GM21529 (cell line): ENCODE data around the gene PCNX2.
A peak's percentile ranks its signal among the peaks of the same experiment; 100 is the strongest.

Experiments used
- ATAC-seq: cut with Tn5 transposase; IDR thresholded peaks from one replicate; pipeline ENCODE4 v1.9.1; 2021; ENCODE audit not compliant: unreplicated experiment

The PCNX2 gene, protein sequence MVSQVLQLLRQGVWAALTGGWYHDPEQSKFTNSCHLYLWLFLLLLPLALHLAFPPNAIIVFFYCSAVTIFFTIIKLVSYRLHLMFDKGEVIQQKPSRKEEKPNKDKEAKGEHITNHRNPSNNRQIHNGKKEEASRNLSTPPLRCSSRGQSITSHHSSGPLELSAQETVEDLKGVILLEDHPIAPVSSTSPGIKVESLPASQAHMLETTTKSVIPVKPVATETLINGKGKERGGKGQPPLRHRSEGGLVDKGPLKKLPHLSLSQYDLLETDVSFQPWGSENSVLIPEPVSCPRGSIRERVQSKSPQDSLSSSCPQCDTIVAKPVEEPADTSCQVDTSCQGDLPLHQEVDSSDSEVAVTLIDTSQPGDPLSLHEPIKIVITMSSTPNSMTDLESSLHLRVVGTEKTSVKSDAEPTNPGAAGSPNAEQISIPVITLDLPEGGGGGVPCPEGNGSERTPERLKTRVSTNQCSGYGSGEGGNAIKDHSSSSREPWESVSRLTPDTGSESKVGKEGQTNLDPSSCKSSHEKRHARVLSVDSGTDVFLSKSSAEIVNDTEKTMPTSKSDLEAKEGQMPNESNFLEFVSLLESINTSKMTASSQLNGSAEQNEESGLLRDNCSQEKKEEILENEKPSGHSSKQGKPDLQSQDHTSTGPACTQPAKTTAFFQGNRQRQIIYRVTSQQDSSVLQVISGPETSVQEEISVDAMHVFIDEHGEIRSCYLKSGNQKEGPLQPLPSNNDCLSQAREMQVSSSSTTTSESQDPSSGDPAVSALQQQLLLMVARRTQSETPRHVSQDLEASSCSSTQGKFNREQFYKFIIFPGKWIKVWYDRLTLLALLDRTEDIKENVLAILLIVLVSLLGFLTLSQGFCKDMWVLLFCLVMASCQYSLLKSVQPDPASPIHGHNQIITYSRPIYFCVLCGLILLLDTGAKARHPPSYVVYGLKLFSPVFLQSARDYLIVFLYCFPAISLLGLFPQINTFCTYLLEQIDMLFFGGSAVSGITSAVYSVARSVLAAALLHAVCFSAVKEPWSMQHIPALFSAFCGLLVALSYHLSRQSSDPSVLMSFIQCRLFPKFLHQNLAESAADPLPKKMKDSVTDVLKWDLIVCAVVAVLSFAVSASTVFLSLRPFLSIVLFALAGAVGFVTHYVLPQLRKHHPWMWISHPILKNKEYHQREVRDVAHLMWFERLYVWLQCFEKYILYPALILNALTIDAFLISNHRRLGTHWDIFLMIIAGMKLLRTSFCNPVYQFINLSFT (N-terminal part only)

DNA sequence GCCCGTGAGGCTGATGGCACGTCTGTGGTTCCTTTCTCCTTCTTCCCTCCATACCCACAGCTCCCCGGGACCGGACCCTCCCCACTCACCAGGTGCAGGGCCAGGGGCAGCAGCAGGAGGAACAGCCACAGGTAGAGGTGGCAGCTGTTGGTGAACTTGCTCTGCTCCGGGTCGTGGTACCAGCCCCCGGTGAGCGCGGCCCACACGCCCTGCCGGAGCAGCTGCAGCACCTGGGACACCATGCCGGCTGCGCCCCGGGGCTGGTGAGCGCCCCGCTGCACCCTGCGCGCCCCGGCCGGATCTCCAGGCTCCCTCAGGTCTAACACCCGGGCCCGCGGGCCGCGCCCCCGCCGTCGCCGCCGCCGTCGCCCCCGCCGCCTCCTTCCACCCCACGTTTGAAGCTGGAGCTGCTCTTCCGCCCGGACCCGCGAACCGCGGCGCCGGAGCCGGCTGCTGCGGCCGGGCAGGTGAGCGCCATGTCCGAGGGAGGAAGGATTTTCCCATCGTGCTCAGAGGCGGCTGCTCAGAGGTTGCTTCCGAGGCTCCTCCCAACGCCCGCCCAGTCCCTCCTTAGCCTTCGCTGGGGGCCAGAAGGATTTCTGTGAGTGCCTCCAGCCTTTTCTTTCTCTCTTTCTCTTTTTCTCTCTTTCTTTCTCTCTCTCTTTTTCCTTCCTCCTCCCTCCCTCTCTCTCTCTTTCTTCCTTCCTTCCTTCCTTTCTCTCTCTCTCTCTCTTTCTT lies at the start of gene PCNX2:
PCNX2 (minus strand) TSS at position 489 of the 738 bp plus-strand sequence; CDS start at position 242, 247 bp downstream.
- ATAC-seq, result peak; percentile 96

- no peak for ATAC-seq
These were observed 47.7 kb upstream of the PCNX2 start for GRCh38 chr1:233343262-233343661.

DNA sequence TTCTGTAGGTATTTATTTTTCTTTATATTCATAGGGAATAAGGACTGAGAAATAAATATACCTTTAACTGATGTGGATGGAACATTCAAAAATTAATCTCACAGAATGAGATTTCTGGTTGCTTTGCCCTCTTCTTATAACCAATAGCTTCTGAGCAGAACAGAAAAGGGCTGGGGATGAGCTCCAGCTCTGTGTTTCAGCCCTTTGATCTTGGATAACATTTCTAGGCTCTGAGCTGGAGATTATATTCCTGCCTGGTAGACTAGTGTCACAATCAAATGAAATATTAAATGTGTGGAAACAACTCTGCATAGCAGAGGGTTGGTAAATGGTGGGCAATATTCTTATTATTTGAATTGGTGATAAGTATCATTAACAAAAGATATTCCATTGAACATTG lies 46.6 kb upstream of the PCNX2 start:
- ATAC-seq, result no peak

GRCh38 chr1:233340966-233341516 lies 45.5 kb upstream of the PCNX2 start:
- ATAC-seq, result no peak

- ATAC-seq, result no peak
These were observed 44.6 kb upstream of the PCNX2 start for GRCh38 chr1:233340031-233340555.

- no peak for ATAC-seq
These were observed 42.6 kb upstream of the PCNX2 start for GRCh38 chr1:233338102-233338501.

GRCh38 chr1:233337505-233337904 lies 42.0 kb upstream of the PCNX2 start:
- no peak for ATAC-seq

GRCh38 chr1:233336554-233337456 lies 41.3 kb upstream of the PCNX2 start:
- no peak for ATAC-seq

- ATAC-seq, result no peak
These were observed 38.6 kb upstream of the PCNX2 start for GRCh38 chr1:233334092-233334491.

DNA sequence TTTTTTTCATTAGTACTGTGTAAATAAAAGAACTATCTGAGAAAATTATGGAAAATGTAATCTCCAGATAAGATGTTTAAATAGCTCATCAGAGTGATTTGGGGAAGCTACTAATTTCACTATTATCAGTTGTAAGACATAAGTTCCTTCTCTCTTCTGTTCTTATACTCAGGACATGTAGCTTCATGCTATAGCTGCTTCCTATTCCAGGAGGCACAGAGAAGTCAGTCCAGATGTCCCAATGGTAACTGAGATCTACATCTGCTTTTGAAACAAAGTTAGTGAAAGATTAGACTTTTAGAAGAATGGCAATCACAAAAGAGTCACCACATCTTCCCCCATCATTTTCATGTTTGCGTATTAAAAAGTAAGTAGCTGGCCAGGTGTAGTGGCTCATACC lies 37.6 kb upstream of the PCNX2 start:
- no peak for ATAC-seq

DNA sequence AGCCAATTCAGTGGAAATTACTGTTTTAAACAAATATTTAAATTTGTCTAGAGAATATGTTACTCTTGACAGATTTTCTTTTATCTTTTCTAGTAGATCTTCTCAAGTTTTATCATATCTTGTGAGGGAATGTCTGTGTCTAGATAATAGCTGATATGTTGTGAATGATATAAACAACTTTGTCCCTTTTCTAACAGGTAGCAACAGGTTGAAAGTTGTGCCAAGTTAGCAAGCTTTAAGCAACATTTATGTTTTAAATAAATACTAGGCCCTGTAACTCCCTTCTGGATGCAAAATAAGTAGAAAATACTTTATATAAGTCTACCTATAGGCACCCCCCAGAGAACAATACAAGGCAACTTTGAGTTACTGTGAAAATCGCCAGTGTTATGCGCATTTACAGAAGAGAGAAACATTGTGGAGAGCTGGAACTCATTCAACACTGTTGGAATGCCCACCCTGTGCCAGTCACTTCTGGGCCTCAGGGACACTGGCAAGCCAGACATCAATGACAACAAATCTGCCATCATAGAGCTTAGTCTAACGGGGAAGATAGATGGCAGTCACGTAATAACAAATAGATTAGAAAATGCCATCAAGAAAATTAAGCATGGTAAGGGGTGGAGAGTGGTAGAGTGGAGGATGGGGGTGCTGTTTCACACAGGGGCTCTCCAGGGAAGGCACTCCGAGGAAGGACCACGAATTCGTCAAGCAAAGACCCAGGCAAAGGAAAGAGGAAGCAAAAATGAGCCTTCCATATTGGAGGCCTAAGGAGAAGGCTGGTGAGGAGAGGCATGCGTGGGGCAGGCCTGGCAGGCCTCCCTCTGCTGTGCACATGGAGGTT lies 36.4 kb upstream of the PCNX2 start:
- ATAC-seq, result no peak

DNA sequence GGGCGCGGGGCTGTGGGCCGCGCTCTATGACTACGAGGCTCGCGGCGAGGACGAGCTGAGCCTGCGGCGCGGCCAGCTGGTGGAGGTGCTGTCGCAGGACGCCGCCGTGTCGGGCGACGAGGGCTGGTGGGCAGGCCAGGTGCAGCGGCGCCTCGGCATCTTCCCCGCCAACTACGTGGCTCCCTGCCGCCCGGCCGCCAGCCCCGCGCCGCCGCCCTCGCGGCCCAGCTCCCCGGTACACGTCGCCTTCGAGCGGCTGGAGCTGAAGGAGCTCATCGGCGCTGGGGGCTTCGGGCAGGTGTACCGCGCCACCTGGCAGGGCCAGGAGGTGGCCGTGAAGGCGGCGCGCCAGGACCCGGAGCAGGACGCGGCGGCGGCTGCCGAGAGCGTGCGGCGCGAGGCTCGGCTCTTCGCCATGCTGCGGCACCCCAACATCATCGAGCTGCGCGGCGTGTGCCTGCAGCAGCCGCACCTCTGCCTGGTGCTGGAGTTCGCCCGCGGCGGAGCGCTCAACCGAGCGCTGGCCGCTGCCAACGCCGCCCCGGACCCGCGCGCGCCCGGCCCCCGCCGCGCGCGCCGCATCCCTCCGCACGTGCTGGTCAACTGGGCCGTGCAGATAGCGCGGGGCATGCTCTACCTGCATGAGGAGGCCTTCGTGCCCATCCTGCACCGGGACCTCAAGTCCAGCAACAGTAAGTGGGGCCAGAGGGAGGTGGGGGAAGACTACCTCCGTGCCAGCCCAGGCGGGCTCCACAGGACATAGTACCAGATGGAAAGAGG lies 32.8 kb upstream of the PCNX2 start:
- ATAC-seq, result peak; percentile 27

DNA sequence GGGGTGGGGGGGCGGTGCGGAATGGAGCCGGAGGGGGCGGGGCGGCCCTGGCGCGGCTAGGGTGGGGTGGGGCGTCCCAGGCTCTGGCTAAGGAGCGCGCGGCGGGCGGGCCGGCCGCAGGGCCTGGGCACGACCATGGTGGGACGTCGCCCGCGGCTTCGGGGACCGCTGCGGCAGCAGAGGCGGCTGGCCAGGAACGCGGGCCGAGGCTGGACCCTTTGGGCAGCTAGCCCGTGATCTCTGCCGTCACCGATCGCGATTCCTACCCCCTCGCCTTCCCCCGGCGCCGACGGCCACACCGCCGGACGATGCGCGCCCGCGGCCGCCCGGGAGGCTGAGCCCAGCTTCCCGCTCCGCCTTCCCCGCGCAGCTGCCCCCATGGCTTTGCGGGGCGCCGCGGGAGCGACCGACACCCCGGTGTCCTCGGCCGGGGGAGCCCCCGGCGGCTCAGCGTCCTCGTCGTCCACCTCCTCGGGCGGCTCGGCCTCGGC lies 32.2 kb upstream of the PCNX2 start, which contains the start of gene MAP3K21:
MAP3K21 (plus strand) TSS at position 74 of the 491 bp plus-strand sequence; CDS start at position 379, 305 bp downstream.
- peak; percentile 56 for ATAC-seq

GRCh38 chr1:233326811-233327650 lies 31.5 kb upstream of the PCNX2 start:
- peak; percentile 88 for ATAC-seq

DNA sequence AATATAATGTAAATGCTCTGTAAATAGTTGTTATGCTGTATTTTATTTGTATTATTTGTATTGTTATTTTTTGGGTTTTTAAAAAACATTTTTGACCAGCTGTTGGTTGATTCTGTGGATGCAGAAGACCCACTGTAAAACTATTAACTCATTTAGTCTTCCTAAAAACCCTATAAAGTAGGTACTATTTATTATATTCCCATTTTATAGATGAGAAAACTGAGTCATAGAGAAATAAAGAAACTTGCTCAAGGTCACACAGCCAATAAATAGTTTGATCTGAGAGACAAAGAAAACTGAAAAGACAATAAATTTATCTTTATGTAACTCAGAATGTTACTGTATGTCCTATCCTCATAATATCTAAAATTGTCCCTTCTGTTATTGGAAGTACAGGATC lies 30.8 kb upstream of the PCNX2 start:
- no peak for ATAC-seq

- no peak for ATAC-seq
These were observed 28.2 kb upstream of the PCNX2 start for GRCh38 chr1:233323718-233324117.
